WERI-Rb-1 (cell line): ENCODE results near the gene RSBN1L.

Experiments
- DNase-seq: peaks from one replicate; pipeline ENCODE4 v3.0.0-alpha.2; 2020
- H3K27ac ChIP-seq: fragments of 250-450 bp; sonication (Bioruptor Pico); 2 replicates; pipeline ENCODE4 v1.5.1; 2020; ENCODE audit warnings: mild to moderate bottlenecking, moderate library complexity
- H3K27me3 ChIP-seq: fragments of 250-450 bp; sonication (Bioruptor Pico); 2 replicates; pipeline ENCODE4 v1.5.1; 2021; ENCODE audit warnings: mild to moderate bottlenecking, low read depth, moderate library complexity; ENCODE audit not compliant: insufficient read depth, severe bottlenecking
- H3K36me3 ChIP-seq: fragments of 250-450 bp; sonication (Bioruptor Pico); 2 replicates; pipeline ENCODE4 v1.5.1; 2020; ENCODE audit warnings: mild to moderate bottlenecking, moderate library complexity
- H3K4me3 ChIP-seq: 2 replicates; pipeline ENCODE4 v1.5.1; 2011; ENCODE audit warnings: low read depth, mild to moderate bottlenecking, control low read depth, low read length
- H3K9me3 ChIP-seq: fragments of 250-450 bp; sonication (Bioruptor Pico); 2 replicates; pipeline ENCODE4 v1.5.1; 2021; ENCODE audit warnings: mild to moderate bottlenecking, moderate library complexity; ENCODE audit not compliant: severe bottlenecking
- CTCF ChIP-seq: IDR thresholded peaks from 2 replicates; pipeline ENCODE4 v1.5.1; 2011; ENCODE audit warnings: low read depth, mild to moderate bottlenecking, control low read depth, inconsistent platforms, low read length

Gene RSBN1L

DNA sequence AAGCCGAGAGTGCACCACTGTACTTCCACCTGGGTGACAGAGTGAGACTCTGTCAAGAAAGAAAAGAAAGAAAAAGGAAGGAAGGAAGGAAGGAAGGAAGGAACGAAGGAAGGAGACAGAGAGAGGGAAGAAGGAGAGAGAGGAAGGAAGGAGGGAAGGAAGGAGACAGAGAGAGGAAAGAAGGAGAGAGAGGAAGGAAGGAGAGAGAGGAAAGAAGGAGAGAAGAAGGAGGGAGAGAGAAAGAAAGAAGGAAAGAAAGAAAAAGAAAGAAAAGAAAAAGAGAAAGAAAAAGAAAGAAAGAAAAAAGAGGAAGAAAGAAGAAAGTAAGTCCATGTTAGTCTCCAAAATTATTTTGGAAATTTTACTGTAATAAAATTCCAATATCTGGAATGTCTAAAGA is 33.4 kb upstream of the RSBN1L start:
- Histone ChIP-seq H3K4me3 (no peak overlapping the region), H3K9me3 (no peaks in the 10 kb centered on the region), H3K36me3 (no peaks in the 10 kb centered on the region), H3K27ac (no peak overlapping the region), H3K27me3 (no peaks in the 10 kb centered on the region)
- no peak for TF ChIP-seq CTCF
- no peak for DNase-seq

- Histone ChIP-seq H3K4me3 (no peak overlapping the region), H3K36me3 (no peaks in the 10 kb centered on the region), H3K27ac (no peak overlapping the region), H3K27me3 (no peaks in the 10 kb centered on the region), H3K9me3 (no peaks in the 10 kb centered on the region)
- TF ChIP-seq CTCF: no peak
- no peak for DNase-seq
Observed at GRCh38 chr7:77664715-77665114, 31.5 kb upstream of the RSBN1L start.

GRCh38 chr7:77665161-77665560 is 31.1 kb upstream of the RSBN1L start:
- Histone ChIP-seq H3K27ac (no peak overlapping the region), H3K4me3 (no peak overlapping the region), H3K36me3 (no peaks in the 10 kb centered on the region), H3K9me3 (no peaks in the 10 kb centered on the region), H3K27me3 (no peaks in the 10 kb centered on the region)
- TF ChIP-seq CTCF: no peak
- DNase-seq: no peak

DNA sequence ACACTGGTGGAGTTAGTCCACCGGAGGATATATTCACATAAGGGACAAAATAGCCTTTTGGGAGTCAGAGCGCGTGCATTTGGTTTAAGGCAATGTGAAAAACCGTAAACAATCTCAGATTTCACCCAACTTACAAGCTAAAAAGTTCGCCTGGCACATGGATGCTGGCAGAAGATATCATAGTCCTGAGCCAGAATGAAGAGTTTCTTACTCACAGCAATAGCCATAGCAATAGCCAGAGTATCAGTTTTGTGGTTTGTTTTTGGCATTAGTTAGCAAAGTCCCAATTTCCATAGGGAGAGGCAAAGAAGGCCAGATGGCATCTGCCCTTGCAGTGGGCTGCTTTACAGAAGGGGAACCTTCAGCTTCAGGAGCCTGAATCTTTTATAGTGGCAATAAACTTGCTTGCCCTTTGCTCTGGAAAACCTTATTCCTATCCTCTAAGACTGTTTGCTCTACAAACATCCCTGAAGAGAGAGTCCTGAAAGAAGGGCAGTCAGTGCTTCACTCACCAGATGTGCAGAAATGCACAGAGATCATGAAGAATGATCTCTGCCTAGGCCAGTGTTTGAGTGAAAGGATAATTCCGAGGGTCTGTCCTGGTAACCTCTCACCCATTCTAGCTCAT is 28.7 kb upstream of the RSBN1L start:
- no peak overlapping the region for H3K27ac ChIP-seq

GRCh38 chr7:77674878-77675277 is 21.4 kb upstream of the RSBN1L start:
- no peak overlapping the region for H3K4me3 ChIP-seq
- DNase-seq: no peak
- no peaks in the 10 kb centered on the region for H3K27me3 ChIP-seq
- no peak for TF ChIP-seq CTCF
- H3K9me3 ChIP-seq: no peaks in the 10 kb centered on the region
- no peak overlapping the region for H3K27ac ChIP-seq
- H3K36me3 ChIP-seq: no peaks in the 10 kb centered on the region

More for the DNA sequence above, 28.7 kb upstream of the RSBN1L start:
- TF ChIP-seq CTCF: no peak
- DNase-seq: no peak
- Histone ChIP-seq H3K27me3 (no peaks in the 10 kb centered on the region), H3K9me3 (no peaks in the 10 kb centered on the region), H3K36me3 (no peaks in the 10 kb centered on the region), H3K4me3 (no peak overlapping the region)

DNA sequence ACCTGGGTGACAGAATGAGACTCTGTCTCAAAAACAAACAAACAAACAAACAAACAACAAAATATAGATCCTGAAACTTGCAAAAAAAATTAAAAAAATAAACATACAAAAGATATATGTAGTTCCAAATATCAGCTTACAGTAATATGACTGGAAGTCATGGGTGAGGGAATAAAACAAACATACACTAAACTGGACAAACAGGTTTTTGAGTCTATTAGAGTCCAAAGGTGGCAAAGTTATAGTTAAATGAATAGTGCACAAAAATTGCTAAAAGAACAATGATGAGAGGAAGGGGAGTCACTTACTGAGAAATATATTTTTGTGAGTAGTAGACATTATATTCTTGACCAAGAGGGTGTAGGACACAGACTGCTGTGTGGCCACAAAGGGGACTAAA is 16.7 kb upstream of the RSBN1L start:
- H3K27ac ChIP-seq: no peak overlapping the region
- no peak for DNase-seq
- H3K27me3 ChIP-seq: no peaks in the 10 kb centered on the region
- H3K4me3 ChIP-seq: no peak overlapping the region
- peaks cover 19% of the 10 kb centered on the region for H3K36me3 ChIP-seq
- no peaks in the 10 kb centered on the region for H3K9me3 ChIP-seq
- TF ChIP-seq CTCF: no peak
